H1 (cell line): ENCODE data around the gene CACNA1C. TPM values are rescaled to one million over a fixed set of nuclear protein-coding genes. Genes with fewer than 3 reads are reported as not detected.

Experiments used
- SIX5 ChIP-seq: IDR thresholded peaks from 2 replicates; pipeline ENCODE4 v1.6.1; 2011; ENCODE audit warnings: mild to moderate bottlenecking, low read depth, low read length
- polyA plus RNA-seq, 7 experiments: library from polyadenylated mRNA; depleted of rRNA in 3 of 7; stranded (reverse) in 5 of 7; unstranded in 2 of 7; fragments of >200 nt in 5 of 7; fragments of 200-250 nt in 2 of 7; gene quantifications; 1 replicate in 5 of 7; 2 replicates in 1 of 7; 4 replicates in 1 of 7; pipeline versions ENCODE4 v1.2.1 to v1.2.3, GENCODE V29; 2011 to 2013; ENCODE audit warnings: missing spikeins in 2 of 7, mixed read lengths in 2 of 7
- total RNA-seq: library from RNA; stranded (reverse); fragmentation: NEBNext Ultra II Directional; extraction: Animal tissue kit (Norgen Biotek cat#: 25700); gene quantifications from 2 replicates; pipeline ENCODE4 v1.2.1, GENCODE V29; 2021
- TF ChIP-seq, protein P1 (sequence below): IDR thresholded peaks from 2 replicates; pipeline ENCODE4 v1.6.1; 2011; ENCODE audit warnings: low read length, improper control_type of control experiment

Gene CACNA1C
- total and polyA plus RNA-seq, 2 of the 8 experiments (the other 6 are each of a cell fraction or from before 2014, with no cell fraction given), result 1.3 TPM

DNA sequence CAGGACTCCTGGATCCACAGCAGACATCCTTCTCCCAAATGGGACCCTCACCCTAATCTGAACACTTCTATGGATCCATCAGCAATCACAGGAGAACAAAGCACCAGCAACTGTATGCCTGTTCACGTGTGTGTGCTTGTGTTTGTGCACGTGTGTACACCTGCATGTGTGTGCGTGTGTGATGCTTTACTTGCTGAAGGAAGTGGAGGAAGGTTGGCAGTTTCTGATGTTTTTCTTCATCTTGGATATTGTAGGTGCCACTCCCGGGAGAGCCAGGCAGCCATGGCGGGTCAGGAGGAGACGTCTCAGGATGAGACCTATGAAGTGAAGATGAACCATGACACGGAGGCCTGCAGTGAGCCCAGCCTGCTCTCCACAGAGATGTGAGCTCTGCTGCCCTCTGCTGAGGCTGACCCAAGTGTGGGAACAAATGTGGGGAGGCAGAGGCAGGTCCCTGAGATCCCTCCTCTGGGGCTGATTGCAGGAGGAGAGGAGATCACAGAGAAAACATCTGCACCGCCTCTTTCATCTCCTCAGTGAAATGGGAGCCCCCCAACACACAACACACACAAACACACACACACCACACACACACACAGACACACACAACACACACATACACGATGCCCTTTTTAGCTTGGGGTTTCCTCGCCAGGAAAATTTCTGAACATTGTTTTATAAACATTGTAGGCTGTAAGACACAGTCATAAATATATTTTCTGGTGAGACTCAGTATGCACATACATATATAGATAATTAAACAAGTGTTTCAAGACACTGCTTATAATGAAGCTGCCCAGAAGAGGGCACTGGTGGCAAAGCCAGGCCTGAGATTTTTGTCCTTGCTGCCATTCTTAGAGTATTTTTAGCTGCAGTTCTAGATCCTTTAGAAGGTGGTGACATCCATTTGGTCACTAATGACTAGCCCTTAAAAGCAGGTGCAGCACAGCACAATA, 629.8 kb downstream of the CACNA1C start (continued):
- TF ChIP-seq, protein P1, sequence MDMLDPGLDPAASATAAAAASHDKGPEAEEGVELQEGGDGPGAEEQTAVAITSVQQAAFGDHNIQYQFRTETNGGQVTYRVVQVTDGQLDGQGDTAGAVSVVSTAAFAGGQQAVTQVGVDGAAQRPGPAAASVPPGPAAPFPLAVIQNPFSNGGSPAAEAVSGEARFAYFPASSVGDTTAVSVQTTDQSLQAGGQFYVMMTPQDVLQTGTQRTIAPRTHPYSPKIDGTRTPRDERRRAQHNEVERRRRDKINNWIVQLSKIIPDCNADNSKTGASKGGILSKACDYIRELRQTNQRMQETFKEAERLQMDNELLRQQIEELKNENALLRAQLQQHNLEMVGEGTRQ, result no peak
- TF ChIP-seq SIX5, result no peak
